22Rv1 (cell line): ENCODE results near the gene TAOK1.

Experiments used
- ZFX ChIP-seq: fragments of 450-650 bp; IDR thresholded peaks from 2 replicates; pipeline ENCODE4 v1.6.1; 2017; ENCODE audit warnings: antibody characterized with exemption, borderline replicate concordance
- TF ChIP-seq, protein P1 (sequence below): fragments of 450-650 bp; IDR thresholded peaks from 2 replicates; pipeline ENCODE4 v1.5.1; 2017; ENCODE audit warnings: mild to moderate bottlenecking

- TF ChIP-seq, protein P1, sequence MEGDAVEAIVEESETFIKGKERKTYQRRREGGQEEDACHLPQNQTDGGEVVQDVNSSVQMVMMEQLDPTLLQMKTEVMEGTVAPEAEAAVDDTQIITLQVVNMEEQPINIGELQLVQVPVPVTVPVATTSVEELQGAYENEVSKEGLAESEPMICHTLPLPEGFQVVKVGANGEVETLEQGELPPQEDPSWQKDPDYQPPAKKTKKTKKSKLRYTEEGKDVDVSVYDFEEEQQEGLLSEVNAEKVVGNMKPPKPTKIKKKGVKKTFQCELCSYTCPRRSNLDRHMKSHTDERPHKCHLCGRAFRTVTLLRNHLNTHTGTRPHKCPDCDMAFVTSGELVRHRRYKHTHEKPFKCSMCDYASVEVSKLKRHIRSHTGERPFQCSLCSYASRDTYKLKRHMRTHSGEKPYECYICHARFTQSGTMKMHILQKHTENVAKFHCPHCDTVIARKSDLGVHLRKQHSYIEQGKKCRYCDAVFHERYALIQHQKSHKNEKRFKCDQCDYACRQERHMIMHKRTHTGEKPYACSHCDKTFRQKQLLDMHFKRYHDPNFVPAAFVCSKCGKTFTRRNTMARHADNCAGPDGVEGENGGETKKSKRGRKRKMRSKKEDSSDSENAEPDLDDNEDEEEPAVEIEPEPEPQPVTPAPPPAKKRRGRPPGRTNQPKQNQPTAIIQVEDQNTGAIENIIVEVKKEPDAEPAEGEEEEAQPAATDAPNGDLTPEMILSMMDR = no peak
- no peak for TF ChIP-seq ZFX
Measured at GRCh38 chr17:29399634-29400033, 9.5 kb downstream of the TAOK1 start.
